Activated T-cell treated with anti-CD3 and anti-CD28 coated beads, Interleukin-2, amount 50 U/mL, for 1 hour (primary cell): ENCODE results near the gene GPAT2.
"Not testable (repeated sequence)": the region's sequence is repeated elsewhere in the genome, so short reads cannot be mapped to it uniquely, and the experiment has no call there.

ENCODE experiments used
- DNase-seq: peaks from one replicate; pipeline ENCODE4 v3.0.0-alpha.2; 2020

The GPAT2 gene, protein sequence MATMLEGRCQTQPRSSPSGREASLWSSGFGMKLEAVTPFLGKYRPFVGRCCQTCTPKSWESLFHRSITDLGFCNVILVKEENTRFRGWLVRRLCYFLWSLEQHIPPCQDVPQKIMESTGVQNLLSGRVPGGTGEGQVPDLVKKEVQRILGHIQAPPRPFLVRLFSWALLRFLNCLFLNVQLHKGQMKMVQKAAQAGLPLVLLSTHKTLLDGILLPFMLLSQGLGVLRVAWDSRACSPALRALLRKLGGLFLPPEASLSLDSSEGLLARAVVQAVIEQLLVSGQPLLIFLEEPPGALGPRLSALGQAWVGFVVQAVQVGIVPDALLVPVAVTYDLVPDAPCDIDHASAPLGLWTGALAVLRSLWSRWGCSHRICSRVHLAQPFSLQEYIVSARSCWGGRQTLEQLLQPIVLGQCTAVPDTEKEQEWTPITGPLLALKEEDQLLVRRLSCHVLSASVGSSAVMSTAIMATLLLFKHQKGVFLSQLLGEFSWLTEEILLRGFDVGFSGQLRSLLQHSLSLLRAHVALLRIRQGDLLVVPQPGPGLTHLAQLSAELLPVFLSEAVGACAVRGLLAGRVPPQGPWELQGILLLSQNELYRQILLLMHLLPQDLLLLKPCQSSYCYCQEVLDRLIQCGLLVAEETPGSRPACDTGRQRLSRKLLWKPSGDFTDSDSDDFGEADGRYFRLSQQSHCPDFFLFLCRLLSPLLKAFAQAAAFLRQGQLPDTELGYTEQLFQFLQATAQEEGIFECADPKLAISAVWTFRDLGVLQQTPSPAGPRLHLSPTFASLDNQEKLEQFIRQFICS

DNA sequence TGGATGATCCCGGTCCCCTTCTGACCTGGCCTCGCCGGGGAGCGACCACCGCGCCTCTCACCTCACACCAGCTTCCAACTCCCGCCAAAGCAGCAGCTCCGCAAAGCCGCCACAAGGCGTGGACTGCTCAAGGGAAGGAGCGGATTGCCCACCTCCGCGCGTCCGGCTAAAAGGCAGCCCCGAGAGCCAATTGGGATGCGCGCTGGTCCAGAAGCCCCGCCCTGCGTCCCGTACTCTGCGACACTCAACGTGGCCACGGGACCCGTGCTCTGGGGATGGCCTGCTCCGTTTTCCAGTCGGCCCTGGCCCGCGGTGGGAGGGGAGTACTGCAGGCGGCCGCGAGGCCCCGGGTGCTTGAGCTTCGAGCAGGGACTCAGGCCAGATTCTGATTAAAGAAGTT lies at the start of gene GPAT2:
GPAT2 (minus strand) TSS at position 125 of the 400 bp plus-strand sequence. CDS start 2,557 bp downstream, outside the sequence.
- DNase-seq: not testable (repeated sequence)

DNA sequence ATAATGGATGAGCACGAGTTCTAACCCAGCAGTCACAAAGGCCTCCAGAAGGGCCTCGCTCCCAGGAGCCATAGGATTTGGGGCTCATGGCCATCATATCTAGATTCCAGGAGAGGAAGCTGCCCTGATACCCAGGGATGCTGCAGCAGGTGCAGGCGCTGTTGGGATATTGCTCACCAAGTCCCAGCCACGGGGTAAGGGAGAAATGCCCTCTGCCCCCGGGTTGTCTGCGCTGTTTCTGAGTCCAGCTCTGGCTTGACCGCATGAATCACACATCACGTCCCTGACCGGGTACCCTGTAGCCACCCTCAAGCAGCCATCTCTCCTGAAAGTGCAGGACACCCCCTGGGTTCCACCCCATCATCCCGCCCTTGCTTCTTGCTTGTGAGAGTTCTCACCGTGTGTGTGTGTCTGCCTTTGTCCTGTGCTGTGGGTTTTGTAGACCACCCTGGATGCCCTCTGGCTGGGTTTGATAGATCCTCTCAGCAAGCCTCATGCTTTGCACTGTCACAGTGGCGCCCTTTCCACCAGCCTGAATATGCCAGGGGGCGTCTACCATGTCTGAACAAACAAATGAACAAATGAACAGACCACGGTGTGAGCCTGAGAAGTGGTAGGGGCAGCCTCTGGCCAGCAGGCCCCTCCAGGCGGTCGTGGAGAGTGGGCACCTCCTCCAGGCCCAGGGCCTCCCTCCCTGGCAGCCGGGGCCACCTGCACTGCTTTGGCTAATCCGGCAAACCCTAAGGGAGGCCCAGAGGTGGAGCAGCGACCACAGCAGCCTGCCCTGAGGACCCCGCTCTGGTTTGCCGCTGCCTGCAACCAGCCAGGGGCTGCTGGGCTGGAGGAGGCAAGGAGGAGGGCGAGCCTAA lies 49.5 kb upstream of the GPAT2 start:
- DNase-seq: peak; percentile 13

DNA sequence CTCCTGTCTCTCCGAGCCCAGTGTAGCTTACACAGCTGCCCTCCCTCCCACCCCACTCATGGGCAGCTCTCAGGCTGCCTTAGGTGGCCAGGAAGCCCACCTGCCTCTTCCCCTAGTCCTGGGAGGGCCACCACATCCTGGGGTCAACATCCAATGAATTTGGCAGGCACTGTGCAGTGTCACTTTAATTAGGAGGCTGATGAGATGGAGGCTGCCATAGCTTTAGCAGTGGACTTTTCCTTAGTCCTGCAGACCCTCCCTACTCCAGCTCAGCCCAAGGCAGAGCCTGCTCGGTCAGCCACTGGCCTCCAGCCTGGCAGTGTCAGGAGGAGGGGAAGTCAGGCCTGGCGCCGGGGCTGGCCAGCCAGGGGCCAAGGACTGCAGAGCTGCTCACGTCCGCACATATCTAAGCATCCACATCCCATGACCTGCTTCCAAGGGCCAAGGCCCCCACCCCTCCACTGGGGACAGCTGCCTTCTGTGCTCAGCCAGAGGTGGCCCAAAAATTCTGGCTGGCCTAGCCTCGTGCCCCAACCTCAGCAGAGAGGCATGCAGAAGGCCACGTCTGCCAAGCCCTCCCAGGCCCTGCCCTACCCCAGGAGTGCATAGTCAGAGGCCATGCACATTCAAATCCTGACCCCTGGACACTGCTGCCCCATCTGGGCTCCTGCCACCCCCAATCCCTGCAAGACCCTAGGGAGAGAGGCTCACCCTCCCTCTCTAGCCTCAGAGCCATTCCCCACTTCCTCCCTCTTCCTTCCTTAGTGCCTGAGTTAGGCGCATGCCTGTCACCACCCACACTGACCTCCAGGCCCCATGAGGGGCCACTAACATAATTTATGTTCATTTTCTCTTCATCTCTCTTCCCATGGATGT lies 48.6 kb upstream of the GPAT2 start:
- DNase-seq: peak; percentile 10

DNA sequence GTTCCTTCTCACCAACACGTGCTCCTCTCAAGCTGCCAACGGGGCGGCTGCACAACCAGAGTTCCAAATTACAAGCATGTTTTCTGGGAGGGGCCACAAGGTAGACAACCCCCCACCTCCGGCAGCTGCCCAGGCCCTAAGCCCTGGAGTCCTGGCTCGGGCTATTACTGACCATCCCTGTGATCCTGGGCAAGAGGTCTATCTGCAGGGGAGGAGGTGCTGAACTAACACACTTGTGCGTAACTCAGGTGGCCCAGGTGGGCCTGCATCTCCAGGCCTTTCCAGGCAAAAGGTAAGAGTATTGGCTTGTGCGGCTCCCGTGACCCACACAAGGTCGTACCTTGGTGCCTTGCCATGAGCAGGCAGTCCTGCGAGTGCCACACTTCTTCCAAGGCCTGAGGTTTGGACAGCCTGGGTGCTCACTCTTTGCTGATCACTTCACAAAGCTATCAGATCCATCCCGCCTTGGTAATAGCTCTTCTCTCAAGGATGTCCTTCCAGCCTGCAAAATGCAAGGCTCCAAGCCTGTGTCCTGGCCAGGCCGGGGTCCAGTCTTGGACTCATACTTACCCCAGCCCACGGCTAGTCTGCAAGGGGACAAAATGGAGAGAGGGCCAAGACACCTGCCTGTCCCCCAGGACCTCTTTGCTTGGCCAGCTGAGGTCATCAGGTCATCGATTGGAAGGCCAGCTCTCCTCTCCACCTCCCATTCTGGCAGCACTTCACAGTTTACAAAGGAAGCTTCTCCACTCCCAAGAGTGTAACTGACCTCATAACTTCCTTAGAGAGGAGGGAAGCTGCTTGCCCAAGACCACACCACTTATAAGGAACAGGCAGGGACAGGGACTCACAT lies 47.7 kb upstream of the GPAT2 start:
- DNase-seq: peak; percentile 5

DNA sequence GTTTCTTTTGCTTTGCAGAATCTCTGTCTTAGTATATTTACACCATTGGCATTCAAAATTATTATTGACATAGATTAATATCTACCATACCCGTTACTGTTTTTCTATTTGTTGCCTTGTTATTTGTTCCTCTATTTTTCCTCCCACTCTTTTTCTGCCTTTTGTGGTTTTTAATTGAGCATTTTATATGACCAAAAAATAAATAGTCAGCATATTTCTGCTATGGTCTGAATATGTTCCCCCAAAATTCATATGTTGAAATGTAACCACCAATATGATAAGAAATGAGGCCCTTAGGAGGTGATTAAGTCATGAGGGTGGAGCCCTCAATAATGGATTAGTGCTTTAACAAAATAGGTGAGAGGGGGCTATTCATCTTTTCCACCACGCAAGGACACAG lies 46.3 kb upstream of the GPAT2 start:
- DNase-seq: no peak

DNA sequence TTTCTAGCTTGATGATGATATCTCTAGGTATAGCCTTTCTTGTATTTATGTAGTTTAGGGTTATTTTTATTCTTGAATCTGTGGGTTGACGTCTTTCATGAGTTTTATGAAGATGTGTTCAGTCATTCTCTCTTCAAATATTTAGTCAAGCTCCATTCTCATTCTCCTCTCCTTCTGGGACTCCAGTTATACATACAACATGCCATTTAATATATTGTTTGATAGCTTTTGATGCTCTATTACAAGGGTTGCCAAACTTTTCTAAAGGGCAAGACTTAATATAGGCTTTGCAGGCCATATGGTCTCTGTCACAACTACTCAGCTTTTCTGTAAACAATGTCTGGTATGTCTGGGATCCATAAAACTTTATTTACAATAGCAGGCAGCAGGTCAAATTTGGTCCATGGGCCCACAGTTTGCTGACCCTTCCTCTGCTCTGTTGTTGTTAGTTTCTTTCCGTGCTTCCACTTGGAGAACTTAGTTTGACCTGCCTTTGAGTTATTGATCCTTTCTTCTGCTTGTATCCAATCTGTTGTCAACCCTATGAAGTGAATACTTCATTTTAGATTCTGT lies 40.6 kb upstream of the GPAT2 start:
- no peak for DNase-seq

DNA sequence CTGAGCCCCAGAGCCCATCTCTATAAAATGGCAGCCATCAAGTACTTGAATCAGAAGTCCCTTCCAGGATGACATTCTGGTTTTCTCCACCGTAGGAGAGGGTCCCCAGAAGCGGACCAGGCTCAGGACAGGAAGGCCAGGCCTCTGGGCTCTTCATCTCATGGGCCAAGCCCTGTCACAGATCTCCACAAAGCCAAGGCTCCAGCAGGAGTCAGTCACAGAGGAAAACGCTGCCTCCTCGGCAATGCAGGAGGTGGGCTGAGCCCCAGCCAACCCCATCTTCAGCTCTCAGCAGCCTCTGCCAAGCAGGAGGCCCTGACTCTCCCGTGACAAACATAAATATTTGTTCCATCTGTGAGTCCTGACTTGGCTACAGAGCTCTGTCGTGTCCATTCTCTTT lies 39.4 kb upstream of the GPAT2 start:
- DNase-seq: no peak

DNA sequence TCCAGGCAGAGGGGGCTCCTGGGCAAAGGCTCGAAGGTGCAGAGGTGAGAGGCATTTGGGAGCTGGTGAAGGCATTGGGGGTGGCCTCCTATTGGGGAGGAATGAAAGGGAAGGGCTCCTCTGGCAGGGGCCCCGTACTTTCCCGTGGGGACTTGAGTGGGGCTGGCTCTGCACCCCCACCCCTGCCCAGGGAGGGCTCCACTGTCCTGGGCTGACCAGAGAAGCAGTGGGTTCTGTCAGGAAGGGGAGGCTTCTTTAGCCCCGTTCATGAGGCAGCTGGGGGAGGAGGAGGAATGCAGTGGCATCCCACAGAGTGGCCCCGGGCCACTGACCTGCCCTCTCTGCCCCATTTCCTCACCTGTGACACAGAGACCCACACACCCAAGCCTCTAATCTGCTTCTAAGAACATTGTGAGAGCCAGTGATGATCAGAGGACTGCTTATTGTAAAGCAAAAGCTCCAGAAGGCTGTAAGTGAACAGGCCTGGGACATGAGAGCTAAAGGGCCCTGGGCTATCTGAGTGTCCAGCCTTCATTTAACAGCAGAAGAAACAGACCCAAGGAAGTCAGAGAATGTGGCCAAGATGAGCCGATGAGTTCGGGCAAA lies 38.6 kb upstream of the GPAT2 start:
- no peak for DNase-seq

DNA sequence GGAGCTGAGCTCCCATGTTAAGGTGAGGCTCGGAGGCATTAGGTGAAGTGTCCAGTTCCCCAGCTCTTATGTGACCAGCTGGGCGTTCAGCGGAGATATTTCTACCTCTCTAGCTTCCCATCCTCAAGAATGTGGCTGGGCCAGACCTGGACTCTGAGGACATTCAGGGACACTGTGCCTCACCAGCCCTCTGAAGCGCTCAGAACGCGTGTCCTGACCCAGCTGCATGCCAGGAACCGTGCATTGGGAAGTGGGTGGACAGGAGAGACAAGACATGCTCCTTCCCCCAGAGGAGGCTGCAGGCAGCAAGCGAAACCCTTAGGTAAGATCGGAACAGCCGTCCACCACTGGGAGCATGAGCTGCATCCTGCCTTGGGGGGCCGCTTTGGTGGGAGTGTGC lies 38.0 kb upstream of the GPAT2 start:
- no peak for DNase-seq

DNA sequence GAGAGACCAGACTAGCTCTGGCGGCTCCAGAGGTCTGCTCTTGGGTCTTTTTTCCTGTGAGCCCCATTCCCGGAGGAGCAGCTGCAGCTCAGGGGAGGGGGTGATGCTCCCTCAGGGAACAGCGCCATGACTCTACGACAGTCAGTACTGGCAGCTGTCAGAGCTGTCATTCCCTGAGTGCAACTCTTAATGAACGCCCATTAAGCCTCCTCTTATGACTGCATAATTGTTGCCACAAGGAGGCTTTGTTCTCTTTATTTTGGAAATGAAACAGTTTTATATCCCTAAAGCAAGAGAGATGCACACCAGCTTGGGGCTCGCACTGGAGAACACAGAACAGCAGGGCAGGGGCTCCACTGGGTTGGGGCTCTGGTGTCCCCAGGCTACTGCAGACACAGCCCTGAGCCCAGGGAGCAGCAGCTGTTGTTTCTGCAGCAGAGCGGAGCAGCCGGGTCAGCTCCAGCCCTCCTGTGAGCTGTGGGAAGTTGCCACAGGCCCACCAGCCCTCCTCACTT lies 37.3 kb upstream of the GPAT2 start:
- DNase-seq: not testable (repeated sequence)

DNA sequence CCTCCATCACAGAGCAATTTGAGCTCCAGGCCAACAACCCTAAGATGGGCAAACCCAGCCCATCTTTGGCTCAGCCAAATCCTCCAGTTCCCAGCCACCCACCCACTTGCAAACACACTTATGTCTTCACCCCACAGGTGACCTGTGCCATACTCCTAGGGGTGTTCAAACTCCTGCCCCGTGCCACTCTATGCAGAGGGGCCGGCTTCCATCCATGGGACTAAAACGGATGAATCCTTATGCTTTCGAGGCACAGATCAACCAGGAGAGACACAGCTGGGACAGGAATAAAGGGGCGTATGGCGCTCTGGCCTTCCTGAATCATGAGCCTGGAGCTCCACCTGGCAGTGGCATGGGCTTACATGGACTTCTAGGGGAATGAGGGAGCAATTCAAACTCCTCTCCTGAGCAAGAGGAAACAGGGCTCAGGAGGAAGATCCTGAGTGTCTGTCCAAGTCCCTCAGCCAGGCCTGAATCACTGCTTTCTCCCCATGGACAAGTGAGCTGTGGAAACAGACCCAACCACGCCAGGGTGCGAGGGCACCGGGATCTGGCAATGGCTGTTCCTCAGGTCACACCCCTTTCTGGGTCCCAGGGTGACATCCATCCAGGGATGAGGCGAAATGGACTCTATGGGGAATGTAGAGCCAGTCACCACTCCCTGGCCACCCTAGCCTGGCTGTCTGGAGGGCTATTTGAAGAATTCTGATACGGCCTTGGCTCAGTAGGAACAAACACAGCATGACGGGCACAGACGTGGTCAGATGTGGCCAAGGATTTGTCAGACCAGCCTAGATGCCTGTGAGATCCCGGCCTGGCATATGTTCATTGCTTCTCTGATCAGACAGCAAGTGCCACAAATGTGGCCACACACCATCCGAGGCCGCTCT lies 36.6 kb upstream of the GPAT2 start:
- DNase-seq: not testable (repeated sequence)

DNA sequence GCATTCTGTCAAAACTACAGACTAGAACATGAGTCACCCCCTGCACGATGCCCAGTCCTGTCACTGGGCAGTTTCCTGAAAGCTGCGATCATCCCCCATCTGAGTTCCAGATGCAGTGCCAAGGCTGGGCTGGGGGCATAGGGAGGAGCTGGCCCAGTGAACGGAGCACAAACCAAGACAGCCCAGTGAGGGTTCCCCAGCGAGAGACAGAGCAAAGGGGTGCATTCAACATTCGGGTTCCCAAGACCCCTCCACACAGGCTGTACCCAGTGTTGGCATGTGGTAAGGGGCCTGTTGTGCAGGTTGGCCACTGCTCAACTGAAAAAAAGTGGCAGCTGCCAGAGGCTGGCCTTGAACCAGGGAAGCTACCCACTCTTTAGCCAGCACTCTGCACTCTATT lies 35.6 kb upstream of the GPAT2 start:
- not testable (repeated sequence) for DNase-seq

DNA sequence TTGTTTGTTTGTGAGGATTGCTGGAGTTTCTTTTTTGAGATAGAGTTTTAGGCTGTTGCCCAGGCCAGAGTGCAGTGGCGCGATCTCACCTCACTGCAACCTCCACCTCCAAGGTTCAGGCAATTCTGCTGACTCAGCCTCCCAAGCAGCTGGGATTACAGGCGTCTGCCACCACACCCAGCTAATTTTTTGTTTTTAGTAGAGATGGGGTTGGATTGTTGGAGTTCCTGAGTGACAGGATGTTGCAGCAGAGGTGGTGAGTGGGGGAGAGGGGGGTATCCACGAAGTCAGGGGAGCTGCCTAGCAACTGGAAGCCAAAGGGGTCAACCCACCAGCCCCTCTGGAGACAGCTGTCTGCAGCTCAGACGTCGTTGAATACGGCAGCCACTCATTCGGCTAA lies 35.2 kb upstream of the GPAT2 start:
- DNase-seq: peak; percentile 8

DNA sequence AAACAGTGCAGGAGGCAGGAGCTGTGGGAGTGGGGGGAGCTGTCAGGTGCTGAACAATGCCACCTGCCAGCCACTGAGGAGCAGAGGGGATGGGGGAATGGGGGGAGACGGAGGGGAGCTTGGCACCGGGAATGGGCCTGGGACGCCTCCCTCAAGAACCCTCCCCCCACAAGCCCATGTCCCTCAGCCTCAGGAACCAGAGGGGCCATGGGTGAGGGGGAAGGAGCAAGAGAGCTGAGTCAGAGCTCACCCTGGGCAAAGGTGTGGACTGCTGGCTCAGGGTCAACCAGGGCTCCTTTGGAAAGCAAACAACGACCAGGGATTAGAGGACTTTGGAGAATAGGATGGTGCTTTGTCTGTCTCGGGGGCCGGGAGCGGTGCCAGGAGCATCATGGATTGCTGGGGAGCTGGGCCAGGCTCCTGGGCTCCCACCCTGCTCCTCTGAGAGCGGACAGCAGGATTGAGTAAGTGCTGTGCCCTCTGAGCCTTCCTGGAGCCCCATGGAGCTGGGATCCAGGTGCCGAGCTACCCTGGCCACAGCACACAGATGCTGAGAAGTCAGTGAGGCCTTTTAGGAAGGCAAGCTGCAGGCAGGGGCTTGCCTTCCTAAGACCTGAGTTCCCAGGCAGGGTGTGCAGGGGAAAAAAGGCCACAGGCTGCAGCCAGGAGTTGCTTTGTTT lies 33.3 kb upstream of the GPAT2 start:
- not testable (repeated sequence) for DNase-seq

DNA sequence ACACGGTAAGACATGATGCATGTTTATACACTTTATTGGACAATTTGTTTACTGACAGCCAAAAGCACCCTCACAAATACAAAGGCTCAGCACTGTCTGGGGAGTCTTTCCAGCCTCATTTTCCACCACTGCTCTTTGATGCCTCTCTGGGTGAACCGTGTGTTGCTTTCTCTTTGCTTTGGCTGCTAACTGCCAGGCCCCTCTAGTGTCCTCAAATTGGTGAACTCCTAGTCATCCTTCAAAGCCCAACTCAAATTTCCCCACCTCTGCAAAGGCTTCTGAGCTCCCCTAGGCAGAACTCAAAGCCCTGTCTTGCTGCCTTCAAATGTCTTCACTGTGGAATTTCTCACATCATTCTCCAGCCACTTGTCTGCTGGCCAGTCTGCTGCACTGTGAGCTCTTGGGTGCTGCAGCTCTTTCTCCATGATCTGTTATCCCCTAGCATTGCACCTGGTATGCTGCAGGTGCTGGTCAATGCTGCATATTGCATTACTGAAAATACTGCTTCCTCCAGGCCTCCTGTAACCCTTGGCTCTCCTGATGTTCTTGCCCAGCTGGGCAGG lies 32.5 kb upstream of the GPAT2 start:
- DNase-seq: not testable (repeated sequence)

DNA sequence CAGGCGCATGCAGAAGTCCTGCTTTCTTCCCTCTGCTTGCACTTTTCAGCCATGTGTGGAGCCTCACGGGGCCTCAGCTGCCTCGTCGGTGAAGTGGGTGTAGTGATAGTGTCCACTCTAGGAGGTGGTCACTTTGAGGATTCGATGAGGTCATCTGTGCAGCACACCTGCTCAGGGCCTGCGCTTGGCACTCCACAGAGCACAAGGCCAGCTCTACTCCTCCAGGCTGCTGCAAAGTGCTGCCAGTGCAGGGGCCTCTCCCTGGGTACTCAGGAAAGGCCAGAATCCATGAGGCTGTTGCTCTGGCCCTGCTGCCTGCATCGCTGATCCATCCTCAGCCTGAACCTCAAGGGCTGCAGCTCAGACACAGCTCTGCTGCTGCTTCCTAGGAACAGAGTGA lies 31.8 kb upstream of the GPAT2 start:
- not testable (repeated sequence) for DNase-seq

DNA sequence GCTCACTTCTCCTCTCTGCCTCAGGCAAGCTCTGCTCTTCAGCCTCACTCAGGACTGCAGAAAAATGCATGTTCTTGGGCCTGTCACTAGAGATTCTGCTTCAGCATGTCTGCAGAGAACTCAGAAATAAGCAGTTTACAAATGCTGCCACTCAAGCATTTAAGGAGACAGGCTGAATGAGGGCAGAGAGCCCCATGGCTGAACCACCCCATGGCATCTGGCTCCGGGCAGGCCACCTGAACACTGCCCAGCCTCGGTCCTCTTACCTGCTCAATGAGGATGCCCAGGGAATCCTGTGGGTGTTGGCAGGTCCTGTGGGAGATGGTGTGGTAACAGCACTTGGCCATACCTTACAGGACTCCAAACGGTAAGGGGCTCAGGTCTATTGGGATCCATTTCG lies 31.2 kb upstream of the GPAT2 start:
- DNase-seq: not testable (repeated sequence)

DNA sequence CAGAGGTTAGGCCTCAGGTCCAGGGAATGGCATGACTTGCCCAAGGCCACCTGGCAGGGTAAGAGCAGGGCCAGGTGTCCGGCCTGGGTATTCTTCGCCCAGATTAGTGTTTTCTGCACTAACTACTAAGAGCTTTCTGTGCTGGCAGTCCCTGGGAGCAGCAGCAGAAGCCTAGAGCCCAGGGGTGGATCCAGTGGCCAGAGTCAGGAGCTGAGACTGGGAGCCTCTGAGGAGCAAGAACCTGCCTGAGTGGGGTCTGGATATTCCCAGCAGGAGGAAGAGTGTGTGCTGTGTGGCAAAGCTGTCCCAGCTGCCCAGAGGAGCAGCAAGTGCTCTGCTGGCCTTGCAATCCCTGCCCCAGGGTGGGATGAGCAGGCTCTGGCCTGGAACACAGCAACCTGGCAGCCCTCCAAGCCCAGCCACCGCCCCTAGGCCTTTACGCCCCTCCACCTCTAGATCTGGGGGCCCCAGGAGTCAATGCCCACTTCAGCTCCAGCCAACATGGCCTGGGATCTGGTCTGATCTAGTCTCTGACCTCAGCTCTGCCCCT lies 30.7 kb upstream of the GPAT2 start:
- no peak for DNase-seq
